Measurements from ENCODE around the gene RNF133.

The RNF133 gene

GRCh38 chr7:122709930-122710646 is 11.2 kb upstream of the RNF133 start:
- no peak overlapping the region for H2AFZ ChIP-seq
- no peaks in the 10 kb centered on the region for H3K36me3 ChIP-seq (ENCODE audit: control insufficient read depth, insufficient read depth, low read length)

GRCh38 chr7:122706836-122707235 is 7.9 kb upstream of the RNF133 start:
- H3K27ac ChIP-seq = no peak overlapping the region
- H3K79me2 ChIP-seq = no peaks in the 10 kb centered on the region
- no peak overlapping the region for H3K4me2 ChIP-seq (ENCODE audit: low read length)
- H3K36me3 ChIP-seq (ENCODE audit: control insufficient read depth, insufficient read depth, low read length) = no peaks in the 10 kb centered on the region
- H2AFZ ChIP-seq = no peak overlapping the region
- H3K27me3 ChIP-seq (ENCODE audit: control insufficient read depth, insufficient read depth, low read length) = no peaks in the 10 kb centered on the region
- H3K4me3 ChIP-seq (ENCODE audit: low read depth, low read length) = no peak overlapping the region
- no peaks in the 10 kb centered on the region for H3K9me3 ChIP-seq (ENCODE audit: control insufficient read depth, low read length)
- no peaks in the 10 kb centered on the region for H3K4me1 ChIP-seq
- no peak for TF ChIP-seq CTCF (IDR thresholded peaks at IDR 0.05)
- no peak overlapping the region for H3K9ac ChIP-seq

More at GRCh38 chr7:122709930-122710646, 11.2 kb upstream of the RNF133 start:
- no peaks in the 10 kb centered on the region for H3K9me3 ChIP-seq (ENCODE audit: control insufficient read depth, low read length)
- no peak overlapping the region for H3K4me3 ChIP-seq (ENCODE audit: low read depth, low read length)
- no peak overlapping the region for H3K27ac ChIP-seq
- H3K4me2 ChIP-seq (ENCODE audit: low read length) = no peak overlapping the region
- no peaks in the 10 kb centered on the region for H3K27me3 ChIP-seq (ENCODE audit: control insufficient read depth, insufficient read depth, low read length)
- no peaks in the 10 kb centered on the region for H3K4me1 ChIP-seq
- no peak for TF ChIP-seq CTCF (IDR thresholded peaks at IDR 0.05)
- no peak overlapping the region for H3K9ac ChIP-seq
- no peaks in the 10 kb centered on the region for H3K79me2 ChIP-seq

GRCh38 chr7:122702872-122703510 is 4.1 kb upstream of the RNF133 start, which contains the start of gene RNF148:
Gene RNF148, minus strand, starts transcription at chr7:122702922. Its CDS starts 172 bp downstream, at chr7:122702750.
- Histone ChIP-seq H3K9me3 (ENCODE audit: control insufficient read depth, low read length) (no peaks in the 10 kb centered on the region), H3K79me2 (no peaks in the 10 kb centered on the region), H3K4me2 (ENCODE audit: low read length) (no peak within 1 kb of the TSS), H3K27me3 (ENCODE audit: control insufficient read depth, insufficient read depth, low read length) (no peaks in the 10 kb centered on the region), H3K4me3 (ENCODE audit: low read depth, low read length) (no peak within 1 kb of the TSS), H3K9ac (no peak within 1 kb of the TSS), H3K27ac (no peak within 1 kb of the TSS), H3K36me3 (ENCODE audit: control insufficient read depth, insufficient read depth, low read length) (no peaks in the 10 kb centered on the region), H2AFZ (no peak within 1 kb of the TSS), H3K4me1 (no peaks in the 10 kb centered on the region)
- no peak for TF ChIP-seq CTCF (IDR thresholded peaks at IDR 0.05)

GRCh38 chr7:122695816-122696215 is 3.1 kb downstream of the RNF133 start:
- H3K27ac ChIP-seq = no peak overlapping the region
- H2AFZ ChIP-seq = no peak overlapping the region
- H3K4me3 ChIP-seq (ENCODE audit: low read depth, low read length) = no peak overlapping the region
- no peaks in the 10 kb centered on the region for H3K4me1 ChIP-seq
- H3K9ac ChIP-seq = no peak overlapping the region
- no peaks in the 10 kb centered on the region for H3K9me3 ChIP-seq (ENCODE audit: control insufficient read depth, low read length)
- no peaks in the 10 kb centered on the region for H3K36me3 ChIP-seq (ENCODE audit: control insufficient read depth, insufficient read depth, low read length)
- H3K4me2 ChIP-seq (ENCODE audit: low read length) = no peak overlapping the region
- TF ChIP-seq CTCF (IDR thresholded peaks at IDR 0.05) = no peak
- no peaks in the 10 kb centered on the region for H3K79me2 ChIP-seq
- H3K27me3 ChIP-seq (ENCODE audit: control insufficient read depth, insufficient read depth, low read length) = no peaks in the 10 kb centered on the region
